GM21528 (cell line): ENCODE data around the gene MESP1.

Experiments used
- ATAC-seq: cut with Tn5 transposase; IDR thresholded peaks from one replicate; pipeline ENCODE4 v1.9.1; 2021; ENCODE audit warnings: mild to moderate bottlenecking, moderate library complexity; ENCODE audit not compliant: unreplicated experiment, low FRiP score

MESP1 gene

GRCh38 chr15:89732451-89733172 lies 18.4 kb downstream of the MESP1 start:
- ATAC-seq = no peak

GRCh38 chr15:89731275-89731674 lies 19.8 kb downstream of the MESP1 start:
- ATAC-seq = no peak

- ATAC-seq = no peak
These were observed 22.8 kb downstream of the MESP1 start for GRCh38 chr15:89728254-89728653.

GRCh38 chr15:89725064-89725463 lies 26.0 kb downstream of the MESP1 start:
- ATAC-seq = no peak

GRCh38 chr15:89724621-89725020 lies 26.4 kb downstream of the MESP1 start:
- ATAC-seq = no peak

- ATAC-seq = no peak
These were observed 28.0 kb downstream of the MESP1 start for GRCh38 chr15:89723031-89723430.

- ATAC-seq = no peak
These were observed 36.3 kb downstream of the MESP1 start for GRCh38 chr15:89714775-89715174.

- ATAC-seq = no peak
These were observed 43.5 kb downstream of the MESP1 start for GRCh38 chr15:89707577-89707976.

GRCh38 chr15:89704411-89704810 lies 46.6 kb downstream of the MESP1 start:
- no peak for ATAC-seq
